ENCODE measurements around the gene SH3GL3. TPM values are rescaled to one million over a fixed set of nuclear protein-coding genes. Genes with fewer than 3 reads are reported as not detected.

Gene SH3GL3
- total RNA-seq, 2 experiments from 2014 or later: not detected

- no peaks in the 10 kb centered on the region for H4K20me1 ChIP-seq (ENCODE audit: insufficient read depth, low read length)
- no peak overlapping the region for H3K4me2 ChIP-seq (ENCODE audit: low read length)
- TF ChIP-seq EZH2phosphoT487 (IDR thresholded peaks at IDR 0.05; ENCODE audit: borderline replicate concordance, low read depth, low read length) (no peak), CTCF (conservative IDR thresholded peaks at IDR 0.05; ENCODE audit: low read length) (no peak)
- no peaks in the 10 kb centered on the region for H3K36me3 ChIP-seq (ENCODE audit: insufficient read depth, low read length)
- intact Hi-C loops (cut with micrococcal nuclease; ENCODE audit: unreplicated experiment): no loop called here
- H3K4me3 ChIP-seq (ENCODE audit: low read depth, low read length, poor library complexity, severe bottlenecking): no peak overlapping the region
- no peak overlapping the region for H3K27ac ChIP-seq (ENCODE audit: low read depth, low read length, poor library complexity, severe bottlenecking)
- H3K4me1 ChIP-seq (ENCODE audit: insufficient read depth, low read length, poor library complexity, severe bottlenecking): no peaks in the 10 kb centered on the region
- CTCF ChIA-PET (ENCODE audit: unreplicated experiment): no interaction called here
- no TSS peak for BruUV-seq (replicated peaks)
- no peak overlapping the region for H2AFZ ChIP-seq (ENCODE audit: low read length)
- no peaks in the 10 kb centered on the region for H3K9me2 ChIP-seq (ENCODE audit: insufficient read depth, low read length)
- no peak for DNase-seq (ENCODE audit: low spot score)
- POLR2A ChIA-PET: interaction anchor here (0.6 kb wide), 1 partner anchor 37 kb away, joined by 3 read pairs; no protein-coding TSS in a partner anchor
- H3K9me3 ChIP-seq (ENCODE audit: low read length): no peaks in the 10 kb centered on the region
- H3K79me2 ChIP-seq (ENCODE audit: insufficient read depth, low read depth, low read length): no peaks in the 10 kb centered on the region
These were observed 28.9 kb downstream of the SH3GL3 start for GRCh38 chr15:83476066-83476465.

- no peaks in the 10 kb centered on the region for H3K4me1 ChIP-seq (ENCODE audit: insufficient read depth, low read length, poor library complexity, severe bottlenecking)
- CTCF ChIA-PET (ENCODE audit: unreplicated experiment): no interaction called here
- H2AFZ ChIP-seq (ENCODE audit: low read length): no peak overlapping the region
- no peaks in the 10 kb centered on the region for H3K9me2 ChIP-seq (ENCODE audit: insufficient read depth, low read length)
- BruUV-seq (replicated peaks): no TSS peak
- no peak for TF ChIP-seq CTCF (conservative IDR thresholded peaks at IDR 0.05; ENCODE audit: low read length)
- no peak for TF ChIP-seq EZH2phosphoT487 (IDR thresholded peaks at IDR 0.05; ENCODE audit: borderline replicate concordance, low read depth, low read length)
- no peaks in the 10 kb centered on the region for H3K9me3 ChIP-seq (ENCODE audit: low read length)
- H3K4me2 ChIP-seq (ENCODE audit: low read length): no peak overlapping the region
- POLR2A ChIA-PET: no interaction called here
- intact Hi-C loops (cut with micrococcal nuclease; ENCODE audit: unreplicated experiment): no loop called here
- H3K36me3 ChIP-seq (ENCODE audit: insufficient read depth, low read length): no peaks in the 10 kb centered on the region
- H3K79me2 ChIP-seq (ENCODE audit: insufficient read depth, low read depth, low read length): no peaks in the 10 kb centered on the region
- no peak overlapping the region for H3K4me3 ChIP-seq (ENCODE audit: low read depth, low read length, poor library complexity, severe bottlenecking)
- H3K27ac ChIP-seq (ENCODE audit: low read depth, low read length, poor library complexity, severe bottlenecking): no peak overlapping the region
- no peaks in the 10 kb centered on the region for H4K20me1 ChIP-seq (ENCODE audit: insufficient read depth, low read length)
- DNase-seq (ENCODE audit: low spot score): no peak
These were observed 29.6 kb downstream of the SH3GL3 start for GRCh38 chr15:83476708-83477107.

- Histone ChIP-seq H4K20me1 (ENCODE audit: insufficient read depth, low read length) (no peaks in the 10 kb centered on the region), H3K4me3 (ENCODE audit: low read depth, low read length, poor library complexity, severe bottlenecking) (no peak overlapping the region), H3K9me2 (ENCODE audit: insufficient read depth, low read length) (no peaks in the 10 kb centered on the region), H3K27ac (ENCODE audit: low read depth, low read length, poor library complexity, severe bottlenecking) (no peak overlapping the region), H2AFZ (ENCODE audit: low read length) (no peak overlapping the region), H3K4me2 (ENCODE audit: low read length) (no peak overlapping the region), H3K4me1 (ENCODE audit: insufficient read depth, low read length, poor library complexity, severe bottlenecking) (no peaks in the 10 kb centered on the region), H3K9me3 (ENCODE audit: low read length) (no peaks in the 10 kb centered on the region), H3K79me2 (ENCODE audit: insufficient read depth, low read depth, low read length) (no peaks in the 10 kb centered on the region), H3K36me3 (ENCODE audit: insufficient read depth, low read length) (no peaks in the 10 kb centered on the region)
- TF ChIP-seq CTCF (conservative IDR thresholded peaks at IDR 0.05; ENCODE audit: low read length) (no peak), EZH2phosphoT487 (IDR thresholded peaks at IDR 0.05; ENCODE audit: borderline replicate concordance, low read depth, low read length) (no peak)
- ChIA-PET POLR2A (no interaction called here), CTCF (ENCODE audit: unreplicated experiment) (no interaction called here)
- DNase-seq (ENCODE audit: low spot score): no peak
- no TSS peak for BruUV-seq (replicated peaks)
- intact Hi-C loops (cut with micrococcal nuclease; ENCODE audit: unreplicated experiment): no loop called here
These were observed 30.1 kb downstream of the SH3GL3 start for GRCh38 chr15:83477172-83477807.

Data from OCI-LY7 (cell line).